ENCODE measurements around the gene YPEL5.
"Not testable (repeated sequence)": the region's sequence is repeated elsewhere in the genome, so short reads cannot be mapped to it uniquely, and the experiment has no call there.

The YPEL5 gene

GRCh38 chr2:30146337-30147195 is at the start of gene YPEL5:
Gene YPEL5 (plus strand): TSS chr2:30147007. CDS start chr2:30156652, 9,645 bp downstream.
- peak; percentile 99 for DNase-seq

- no peak for DNase-seq
Observed at GRCh38 chr2:30098266-30099005, 48.4 kb upstream of the YPEL5 start.

- DNase-seq, result not testable (repeated sequence)
Observed at GRCh38 chr2:30099366-30099765, 47.4 kb upstream of the YPEL5 start.

- DNase-seq, result not testable (repeated sequence)
Observed at GRCh38 chr2:30100691-30101090, 46.1 kb upstream of the YPEL5 start.

GRCh38 chr2:30104307-30104706 is 42.5 kb upstream of the YPEL5 start:
- no peak for DNase-seq

GRCh38 chr2:30105556-30105955 is 41.3 kb upstream of the YPEL5 start:
- DNase-seq, result no peak

- no peak for DNase-seq
Observed at GRCh38 chr2:30106543-30106942, 40.3 kb upstream of the YPEL5 start.

- no peak for DNase-seq
Observed at GRCh38 chr2:30108192-30108591, 38.6 kb upstream of the YPEL5 start.

- DNase-seq, result no peak
Observed at GRCh38 chr2:30108851-30109250, 38.0 kb upstream of the YPEL5 start.

GRCh38 chr2:30109856-30110255 is 37.0 kb upstream of the YPEL5 start:
- no peak for DNase-seq

- no peak for DNase-seq
Observed at GRCh38 chr2:30110773-30111172, 36.0 kb upstream of the YPEL5 start.

GRCh38 chr2:30111186-30111585 is 35.6 kb upstream of the YPEL5 start:
- not testable (repeated sequence) for DNase-seq

- DNase-seq, result no peak
Observed at GRCh38 chr2:30112561-30112960, 34.2 kb upstream of the YPEL5 start.

- DNase-seq, result no peak
Observed at GRCh38 chr2:30113617-30114293, 33.1 kb upstream of the YPEL5 start.

- peak; percentile 92 for DNase-seq
Observed at GRCh38 chr2:30115141-30115980, 31.4 kb upstream of the YPEL5 start.

GRCh38 chr2:30115981-30116285 is 30.9 kb upstream of the YPEL5 start:
- no peak for DNase-seq

GRCh38 chr2:30122362-30122761 is 24.4 kb upstream of the YPEL5 start:
- no peak for DNase-seq

GRCh38 chr2:30127016-30127893 is 19.6 kb upstream of the YPEL5 start:
- DNase-seq, result no peak

GRCh38 chr2:30134582-30134981 is 12.2 kb upstream of the YPEL5 start:
- no peak for DNase-seq

- DNase-seq, result no peak
Observed at GRCh38 chr2:30135541-30135940, 11.3 kb upstream of the YPEL5 start.

GRCh38 chr2:30136764-30137444 is 9.9 kb upstream of the YPEL5 start:
- DNase-seq, result no peak

All from eye (tissue), 1 donor.